WTC11 (cell line): ENCODE measurements around the gene COL9A2. TPM values are rescaled to one million over a fixed set of nuclear protein-coding genes. Genes with fewer than 3 reads are reported as not detected.

ENCODE experiments used
- ATAC-seq: fragments of 200-7000 bp; cut with Tn5 transposase; 2 replicates; pipeline ENCODE4 v1.10.0; 2021; ENCODE audit warnings: mild to moderate bottlenecking, moderate library complexity
- CTCF ChIA-PET: fragments of 300-600 bp; sonication (Branson Sonifier 250); formaldehyde crosslinking; loops from one replicate; lab custom pipeline; 2021; ENCODE audit warnings: antibody characterized with exemption; lab: Charles Lee
- POLR2A ChIA-PET: fragments of 350-600 bp; sonication (Branson Sonifier 250); formaldehyde crosslinking; loops from one replicate; lab custom pipeline; 2021; ENCODE audit warnings: antibody characterized with exemption; lab: Charles Lee
- DNase-seq: peaks from one replicate; pipeline ENCODE4 v3.0.0; 2021; ENCODE audit warnings: low spot score
- H3K27ac Mint-ChIP-seq: 2 replicates; pipeline ENCODE4 v1.8.0; 2021; ENCODE audit warnings: mixed read lengths
- H3K27me3 Mint-ChIP-seq: 2 replicates; pipeline ENCODE4 v1.8.0; 2021; ENCODE audit warnings: low read depth, mild to moderate bottlenecking, moderate library complexity, mixed read lengths
- H3K36me3 Mint-ChIP-seq: 2 replicates; pipeline ENCODE4 v1.8.0; 2021; ENCODE audit warnings: mixed read lengths
- H3K4me1 Mint-ChIP-seq: 2 replicates; pipeline ENCODE4 v1.8.0; 2022; ENCODE audit warnings: mixed read lengths
- H3K4me3 Mint-ChIP-seq: 2 replicates; pipeline ENCODE4 v1.8.0; 2021; ENCODE audit warnings: mild to moderate bottlenecking, moderate library complexity, mixed read lengths
- H3K9me3 Mint-ChIP-seq: 2 replicates; pipeline ENCODE4 v1.8.0; 2021; ENCODE audit warnings: mixed read lengths
- CBFB ChIP-seq: sonication (generic); formaldehyde crosslinking; IDR thresholded peaks from 2 replicates; pipeline ENCODE4 v1.8.1; 2022; ENCODE audit warnings: mild to moderate bottlenecking, low read depth, missing genetic modification reagents
- MYBL2 ChIP-seq: sonication (generic); formaldehyde crosslinking; IDR thresholded peaks from 2 replicates; pipeline ENCODE4 v1.8.1; 2023; ENCODE audit warnings: mild to moderate bottlenecking, moderate library complexity, missing genetic modification reagents
- SP1 ChIP-seq: sonication (generic); formaldehyde crosslinking; conservative IDR thresholded peaks from 2 replicates; pipeline ENCODE4 v1.8.1; 2022; ENCODE audit warnings: missing genetic modification reagents
- TP53 ChIP-seq: sonication (generic); formaldehyde crosslinking; IDR thresholded peaks from 2 replicates; pipeline ENCODE4 v1.8.1; 2023; ENCODE audit warnings: mild to moderate bottlenecking, missing genetic modification reagents
- ZNF121 ChIP-seq: sonication (generic); formaldehyde crosslinking; IDR thresholded peaks from 2 replicates; pipeline ENCODE4 v1.8.0; 2023; ENCODE audit warnings: missing genetic modification reagents
- ZNF138 ChIP-seq: sonication (generic); formaldehyde crosslinking; conservative IDR thresholded peaks from 2 replicates; pipeline ENCODE4 v1.8.1; 2022; ENCODE audit warnings: mild to moderate bottlenecking, moderate library complexity, missing genetic modification reagents
- total RNA-seq: library from RNA; stranded (reverse); gene quantifications from 3 replicates; pipeline ENCODE4 v1.2.3, GENCODE V29; 2021
- TF ChIP-seq, protein P1 (sequence below): sonication (generic); formaldehyde crosslinking; IDR thresholded peaks from 2 replicates; pipeline ENCODE4 v1.8.0; 2023; ENCODE audit warnings: missing genetic modification reagents, mild to moderate bottlenecking, borderline replicate concordance
- TF ChIP-seq, protein P2 (sequence below): sonication (generic); formaldehyde crosslinking; IDR thresholded peaks from 2 replicates; pipeline ENCODE4 v1.8.1; 2022; ENCODE audit warnings: missing genetic modification reagents, borderline replicate concordance
- TF ChIP-seq, protein P3 (sequence below): sonication (generic); formaldehyde crosslinking; IDR thresholded peaks from 2 replicates; pipeline ENCODE4 v1.8.0; 2022; ENCODE audit warnings: mild to moderate bottlenecking, missing genetic modification reagents
- TF ChIP-seq, protein P4 (sequence below): sonication (generic); formaldehyde crosslinking; IDR thresholded peaks from 2 replicates; pipeline ENCODE4 v1.8.0; 2022; ENCODE audit warnings: mild to moderate bottlenecking, missing genetic modification reagents
- TF ChIP-seq, protein P5 (sequence below): sonication (generic); formaldehyde crosslinking; conservative IDR thresholded peaks from 2 replicates; pipeline ENCODE4 v1.8.1; 2023; ENCODE audit warnings: mild to moderate bottlenecking, low read depth, missing genetic modification reagents, moderate library complexity
- TF ChIP-seq, protein P6 (sequence below): fragments of 200-600 bp; IDR thresholded peaks from 2 replicates; pipeline ENCODE4 v1.8.0; 2022; ENCODE audit warnings: antibody characterized with exemption
- TF ChIP-seq, protein P7 (sequence below): sonication (generic); formaldehyde crosslinking; IDR thresholded peaks from 2 replicates; pipeline ENCODE4 v1.8.1; 2023; ENCODE audit warnings: mild to moderate bottlenecking, missing genetic modification reagents
- TF ChIP-seq, protein P8 (sequence below): fragments of 250-450 bp; sonication (Bioruptor Pico); IDR thresholded peaks from 2 replicates; pipeline ENCODE4 v1.9.0; 2021; ENCODE audit warnings: mild to moderate bottlenecking
- TF ChIP-seq, protein P9 (sequence below): fragments of 250-450 bp; sonication (Bioruptor Pico); IDR thresholded peaks from 2 replicates; pipeline ENCODE4 v1.9.0; 2021; ENCODE audit warnings: mild to moderate bottlenecking

The COL9A2 gene
- total RNA-seq, 1 experiment from 2014 or later: 4.7 TPM

DNA sequence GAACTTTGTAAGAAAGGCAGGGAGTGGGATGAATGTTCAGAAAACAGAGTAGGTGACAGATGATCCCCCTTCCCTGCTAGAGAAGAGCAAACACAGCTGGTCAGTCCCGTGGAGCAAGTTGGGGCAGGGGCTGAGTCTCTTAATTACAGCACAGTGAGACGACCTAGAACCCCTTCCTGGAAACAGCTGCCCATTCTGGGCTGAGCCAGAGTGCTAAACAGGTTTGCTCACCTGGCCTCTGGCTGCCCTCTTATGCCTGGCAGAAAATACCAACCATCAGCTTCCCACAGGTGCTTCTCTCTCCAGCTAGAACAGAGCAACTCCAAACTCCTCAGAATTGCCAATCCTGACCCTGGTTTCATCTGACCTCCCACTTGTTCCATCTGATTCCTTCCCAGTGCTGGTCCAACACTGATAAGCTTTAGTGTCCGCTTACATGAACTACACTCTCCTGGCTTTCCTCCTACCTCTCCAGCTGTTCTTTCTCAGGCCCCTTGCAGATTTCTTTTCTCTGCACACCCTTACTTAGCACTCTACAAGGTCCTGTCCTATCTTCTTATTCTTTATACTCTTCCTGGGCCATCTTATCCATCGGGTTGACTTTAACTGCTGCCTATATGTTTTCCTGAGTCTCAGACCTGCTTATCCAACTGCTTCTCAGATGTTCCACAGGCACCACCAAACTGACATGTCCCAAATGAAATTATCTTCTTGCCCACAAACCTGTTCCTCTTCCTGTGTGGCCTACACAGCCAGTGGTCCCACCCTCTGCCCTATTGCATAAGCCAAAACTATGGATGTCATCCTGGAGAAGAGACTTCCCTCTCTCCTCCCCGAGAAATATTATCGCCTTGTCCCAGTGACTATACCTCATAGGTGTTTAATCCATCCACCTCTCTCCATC is 22.6 kb upstream of the COL9A2 start (continued):
- TF ChIP-seq, protein P1, sequence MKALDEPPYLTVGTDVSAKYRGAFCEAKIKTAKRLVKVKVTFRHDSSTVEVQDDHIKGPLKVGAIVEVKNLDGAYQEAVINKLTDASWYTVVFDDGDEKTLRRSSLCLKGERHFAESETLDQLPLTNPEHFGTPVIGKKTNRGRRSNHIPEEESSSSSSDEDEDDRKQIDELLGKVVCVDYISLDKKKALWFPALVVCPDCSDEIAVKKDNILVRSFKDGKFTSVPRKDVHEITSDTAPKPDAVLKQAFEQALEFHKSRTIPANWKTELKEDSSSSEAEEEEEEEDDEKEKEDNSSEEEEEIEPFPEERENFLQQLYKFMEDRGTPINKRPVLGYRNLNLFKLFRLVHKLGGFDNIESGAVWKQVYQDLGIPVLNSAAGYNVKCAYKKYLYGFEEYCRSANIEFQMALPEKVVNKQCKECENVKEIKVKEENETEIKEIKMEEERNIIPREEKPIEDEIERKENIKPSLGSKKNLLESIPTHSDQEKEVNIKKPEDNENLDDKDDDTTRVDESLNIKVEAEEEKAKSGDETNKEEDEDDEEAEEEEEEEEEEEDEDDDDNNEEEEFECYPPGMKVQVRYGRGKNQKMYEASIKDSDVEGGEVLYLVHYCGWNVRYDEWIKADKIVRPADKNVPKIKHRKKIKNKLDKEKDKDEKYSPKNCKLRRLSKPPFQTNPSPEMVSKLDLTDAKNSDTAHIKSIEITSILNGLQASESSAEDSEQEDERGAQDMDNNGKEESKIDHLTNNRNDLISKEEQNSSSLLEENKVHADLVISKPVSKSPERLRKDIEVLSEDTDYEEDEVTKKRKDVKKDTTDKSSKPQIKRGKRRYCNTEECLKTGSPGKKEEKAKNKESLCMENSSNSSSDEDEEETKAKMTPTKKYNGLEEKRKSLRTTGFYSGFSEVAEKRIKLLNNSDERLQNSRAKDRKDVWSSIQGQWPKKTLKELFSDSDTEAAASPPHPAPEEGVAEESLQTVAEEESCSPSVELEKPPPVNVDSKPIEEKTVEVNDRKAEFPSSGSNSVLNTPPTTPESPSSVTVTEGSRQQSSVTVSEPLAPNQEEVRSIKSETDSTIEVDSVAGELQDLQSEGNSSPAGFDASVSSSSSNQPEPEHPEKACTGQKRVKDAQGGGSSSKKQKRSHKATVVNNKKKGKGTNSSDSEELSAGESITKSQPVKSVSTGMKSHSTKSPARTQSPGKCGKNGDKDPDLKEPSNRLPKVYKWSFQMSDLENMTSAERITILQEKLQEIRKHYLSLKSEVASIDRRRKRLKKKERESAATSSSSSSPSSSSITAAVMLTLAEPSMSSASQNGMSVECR: no peak
- TF ChIP-seq, protein P2, sequence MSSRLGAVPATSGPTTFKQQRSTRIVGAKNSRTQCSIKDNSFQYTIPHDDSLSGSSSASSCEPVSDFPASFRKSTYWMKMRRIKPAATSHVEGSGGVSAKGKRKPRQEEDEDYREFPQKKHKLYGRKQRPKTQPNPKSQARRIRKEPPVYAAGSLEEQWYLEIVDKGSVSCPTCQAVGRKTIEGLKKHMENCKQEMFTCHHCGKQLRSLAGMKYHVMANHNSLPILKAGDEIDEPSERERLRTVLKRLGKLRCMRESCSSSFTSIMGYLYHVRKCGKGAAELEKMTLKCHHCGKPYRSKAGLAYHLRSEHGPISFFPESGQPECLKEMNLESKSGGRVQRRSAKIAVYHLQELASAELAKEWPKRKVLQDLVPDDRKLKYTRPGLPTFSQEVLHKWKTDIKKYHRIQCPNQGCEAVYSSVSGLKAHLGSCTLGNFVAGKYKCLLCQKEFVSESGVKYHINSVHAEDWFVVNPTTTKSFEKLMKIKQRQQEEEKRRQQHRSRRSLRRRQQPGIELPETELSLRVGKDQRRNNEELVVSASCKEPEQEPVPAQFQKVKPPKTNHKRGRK: no peak
- TF ChIP-seq, protein P3, sequence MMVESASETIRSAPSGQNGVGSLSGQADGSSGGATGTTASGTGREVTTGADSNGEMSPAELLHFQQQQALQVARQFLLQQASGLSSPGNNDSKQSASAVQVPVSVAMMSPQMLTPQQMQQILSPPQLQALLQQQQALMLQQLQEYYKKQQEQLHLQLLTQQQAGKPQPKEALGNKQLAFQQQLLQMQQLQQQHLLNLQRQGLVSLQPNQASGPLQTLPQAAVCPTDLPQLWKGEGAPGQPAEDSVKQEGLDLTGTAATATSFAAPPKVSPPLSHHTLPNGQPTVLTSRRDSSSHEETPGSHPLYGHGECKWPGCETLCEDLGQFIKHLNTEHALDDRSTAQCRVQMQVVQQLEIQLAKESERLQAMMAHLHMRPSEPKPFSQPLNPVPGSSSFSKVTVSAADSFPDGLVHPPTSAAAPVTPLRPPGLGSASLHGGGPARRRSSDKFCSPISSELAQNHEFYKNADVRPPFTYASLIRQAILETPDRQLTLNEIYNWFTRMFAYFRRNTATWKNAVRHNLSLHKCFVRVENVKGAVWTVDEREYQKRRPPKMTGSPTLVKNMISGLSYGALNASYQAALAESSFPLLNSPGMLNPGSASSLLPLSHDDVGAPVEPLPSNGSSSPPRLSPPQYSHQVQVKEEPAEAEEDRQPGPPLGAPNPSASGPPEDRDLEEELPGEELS (CRISPR knock-in tag): no peak
- TF ChIP-seq ZNF138 (CRISPR knock-in tag): no peak
- TF ChIP-seq, protein P4, sequence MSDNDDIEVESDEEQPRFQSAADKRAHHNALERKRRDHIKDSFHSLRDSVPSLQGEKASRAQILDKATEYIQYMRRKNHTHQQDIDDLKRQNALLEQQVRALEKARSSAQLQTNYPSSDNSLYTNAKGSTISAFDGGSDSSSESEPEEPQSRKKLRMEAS (CRISPR knock-in tag): no peak
- TF ChIP-seq, protein P5, sequence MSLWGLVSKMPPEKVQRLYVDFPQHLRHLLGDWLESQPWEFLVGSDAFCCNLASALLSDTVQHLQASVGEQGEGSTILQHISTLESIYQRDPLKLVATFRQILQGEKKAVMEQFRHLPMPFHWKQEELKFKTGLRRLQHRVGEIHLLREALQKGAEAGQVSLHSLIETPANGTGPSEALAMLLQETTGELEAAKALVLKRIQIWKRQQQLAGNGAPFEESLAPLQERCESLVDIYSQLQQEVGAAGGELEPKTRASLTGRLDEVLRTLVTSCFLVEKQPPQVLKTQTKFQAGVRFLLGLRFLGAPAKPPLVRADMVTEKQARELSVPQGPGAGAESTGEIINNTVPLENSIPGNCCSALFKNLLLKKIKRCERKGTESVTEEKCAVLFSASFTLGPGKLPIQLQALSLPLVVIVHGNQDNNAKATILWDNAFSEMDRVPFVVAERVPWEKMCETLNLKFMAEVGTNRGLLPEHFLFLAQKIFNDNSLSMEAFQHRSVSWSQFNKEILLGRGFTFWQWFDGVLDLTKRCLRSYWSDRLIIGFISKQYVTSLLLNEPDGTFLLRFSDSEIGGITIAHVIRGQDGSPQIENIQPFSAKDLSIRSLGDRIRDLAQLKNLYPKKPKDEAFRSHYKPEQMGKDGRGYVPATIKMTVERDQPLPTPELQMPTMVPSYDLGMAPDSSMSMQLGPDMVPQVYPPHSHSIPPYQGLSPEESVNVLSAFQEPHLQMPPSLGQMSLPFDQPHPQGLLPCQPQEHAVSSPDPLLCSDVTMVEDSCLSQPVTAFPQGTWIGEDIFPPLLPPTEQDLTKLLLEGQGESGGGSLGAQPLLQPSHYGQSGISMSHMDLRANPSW (CRISPR knock-in tag): no peak
- TF ChIP-seq, protein P6, sequence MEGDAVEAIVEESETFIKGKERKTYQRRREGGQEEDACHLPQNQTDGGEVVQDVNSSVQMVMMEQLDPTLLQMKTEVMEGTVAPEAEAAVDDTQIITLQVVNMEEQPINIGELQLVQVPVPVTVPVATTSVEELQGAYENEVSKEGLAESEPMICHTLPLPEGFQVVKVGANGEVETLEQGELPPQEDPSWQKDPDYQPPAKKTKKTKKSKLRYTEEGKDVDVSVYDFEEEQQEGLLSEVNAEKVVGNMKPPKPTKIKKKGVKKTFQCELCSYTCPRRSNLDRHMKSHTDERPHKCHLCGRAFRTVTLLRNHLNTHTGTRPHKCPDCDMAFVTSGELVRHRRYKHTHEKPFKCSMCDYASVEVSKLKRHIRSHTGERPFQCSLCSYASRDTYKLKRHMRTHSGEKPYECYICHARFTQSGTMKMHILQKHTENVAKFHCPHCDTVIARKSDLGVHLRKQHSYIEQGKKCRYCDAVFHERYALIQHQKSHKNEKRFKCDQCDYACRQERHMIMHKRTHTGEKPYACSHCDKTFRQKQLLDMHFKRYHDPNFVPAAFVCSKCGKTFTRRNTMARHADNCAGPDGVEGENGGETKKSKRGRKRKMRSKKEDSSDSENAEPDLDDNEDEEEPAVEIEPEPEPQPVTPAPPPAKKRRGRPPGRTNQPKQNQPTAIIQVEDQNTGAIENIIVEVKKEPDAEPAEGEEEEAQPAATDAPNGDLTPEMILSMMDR: no peak
- TF ChIP-seq CBFB: no peak
- TF ChIP-seq ZNF121 (CRISPR knock-in tag): no peak

DNA sequence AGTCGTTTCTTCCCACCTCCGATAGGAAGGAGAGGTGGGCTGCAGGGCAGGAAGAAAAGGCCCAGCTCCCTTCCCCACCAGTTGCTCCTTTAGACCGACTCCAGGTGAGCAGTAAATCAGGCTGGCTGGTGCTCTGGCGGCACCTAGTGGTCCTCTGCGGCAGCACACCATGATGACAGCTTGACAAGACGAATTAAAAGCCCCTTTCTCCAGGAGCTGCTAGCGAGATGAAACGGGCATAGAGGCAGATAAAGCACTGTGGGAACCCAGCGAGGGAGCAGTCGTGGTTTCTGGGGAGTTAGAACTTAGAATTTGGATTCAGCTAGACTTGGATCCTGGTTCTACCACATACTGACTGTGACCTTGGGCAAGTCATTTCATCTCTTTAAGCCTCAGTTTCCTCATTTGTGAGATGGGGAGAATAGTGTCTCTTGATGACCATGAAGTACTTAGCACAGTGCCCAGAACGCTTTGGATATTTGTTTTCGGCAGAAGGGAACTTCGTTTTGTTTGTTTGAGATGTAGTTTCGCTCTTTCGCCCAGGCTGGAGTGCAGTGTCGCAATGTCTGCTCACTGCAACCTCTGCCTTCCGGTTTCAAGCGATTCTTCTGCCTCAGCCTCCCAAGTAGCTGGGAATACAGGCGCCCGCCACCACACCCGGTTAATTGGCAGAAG is 21.8 kb upstream of the COL9A2 start:
- H3K27me3 Mint-ChIP-seq: peaks cover 37% of the 10 kb centered on the region
- TF ChIP-seq, protein P7, sequence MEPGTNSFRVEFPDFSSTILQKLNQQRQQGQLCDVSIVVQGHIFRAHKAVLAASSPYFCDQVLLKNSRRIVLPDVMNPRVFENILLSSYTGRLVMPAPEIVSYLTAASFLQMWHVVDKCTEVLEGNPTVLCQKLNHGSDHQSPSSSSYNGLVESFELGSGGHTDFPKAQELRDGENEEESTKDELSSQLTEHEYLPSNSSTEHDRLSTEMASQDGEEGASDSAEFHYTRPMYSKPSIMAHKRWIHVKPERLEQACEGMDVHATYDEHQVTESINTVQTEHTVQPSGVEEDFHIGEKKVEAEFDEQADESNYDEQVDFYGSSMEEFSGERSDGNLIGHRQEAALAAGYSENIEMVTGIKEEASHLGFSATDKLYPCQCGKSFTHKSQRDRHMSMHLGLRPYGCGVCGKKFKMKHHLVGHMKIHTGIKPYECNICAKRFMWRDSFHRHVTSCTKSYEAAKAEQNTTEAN (CRISPR knock-in tag): no peak
- TF ChIP-seq, protein P8, sequence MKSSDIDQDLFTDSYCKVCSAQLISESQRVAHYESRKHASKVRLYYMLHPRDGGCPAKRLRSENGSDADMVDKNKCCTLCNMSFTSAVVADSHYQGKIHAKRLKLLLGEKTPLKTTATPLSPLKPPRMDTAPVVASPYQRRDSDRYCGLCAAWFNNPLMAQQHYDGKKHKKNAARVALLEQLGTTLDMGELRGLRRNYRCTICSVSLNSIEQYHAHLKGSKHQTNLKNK (CRISPR knock-in tag): no peak
- TF ChIP-seq MYBL2 (CRISPR knock-in tag) (no peak), SP1 (CRISPR knock-in tag) (no peak), TP53 (no peak)
- TF ChIP-seq, protein P9, sequence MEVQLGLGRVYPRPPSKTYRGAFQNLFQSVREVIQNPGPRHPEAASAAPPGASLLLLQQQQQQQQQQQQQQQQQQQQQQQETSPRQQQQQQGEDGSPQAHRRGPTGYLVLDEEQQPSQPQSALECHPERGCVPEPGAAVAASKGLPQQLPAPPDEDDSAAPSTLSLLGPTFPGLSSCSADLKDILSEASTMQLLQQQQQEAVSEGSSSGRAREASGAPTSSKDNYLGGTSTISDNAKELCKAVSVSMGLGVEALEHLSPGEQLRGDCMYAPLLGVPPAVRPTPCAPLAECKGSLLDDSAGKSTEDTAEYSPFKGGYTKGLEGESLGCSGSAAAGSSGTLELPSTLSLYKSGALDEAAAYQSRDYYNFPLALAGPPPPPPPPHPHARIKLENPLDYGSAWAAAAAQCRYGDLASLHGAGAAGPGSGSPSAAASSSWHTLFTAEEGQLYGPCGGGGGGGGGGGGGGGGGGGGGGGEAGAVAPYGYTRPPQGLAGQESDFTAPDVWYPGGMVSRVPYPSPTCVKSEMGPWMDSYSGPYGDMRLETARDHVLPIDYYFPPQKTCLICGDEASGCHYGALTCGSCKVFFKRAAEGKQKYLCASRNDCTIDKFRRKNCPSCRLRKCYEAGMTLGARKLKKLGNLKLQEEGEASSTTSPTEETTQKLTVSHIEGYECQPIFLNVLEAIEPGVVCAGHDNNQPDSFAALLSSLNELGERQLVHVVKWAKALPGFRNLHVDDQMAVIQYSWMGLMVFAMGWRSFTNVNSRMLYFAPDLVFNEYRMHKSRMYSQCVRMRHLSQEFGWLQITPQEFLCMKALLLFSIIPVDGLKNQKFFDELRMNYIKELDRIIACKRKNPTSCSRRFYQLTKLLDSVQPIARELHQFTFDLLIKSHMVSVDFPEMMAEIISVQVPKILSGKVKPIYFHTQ: no peak

More for the DNA sequence above, 21.8 kb upstream of the COL9A2 start:
- ATAC-seq (peak; percentile 98), DNase-seq (peak; percentile 96)
- ChIA-PET POLR2A (interaction anchor here (0.7 kb wide), 1 partner anchor 185 kb away, joined by 3 read pairs; no protein-coding TSS in a partner anchor), CTCF (interaction anchor here (0.5 to 6.1 kb wide), 101 partner anchors 9 to 521 kb away, joined by 3 to 151 read pairs (median 5); partner anchors contain the start of genes CAP1, COL9A2, EXO5 and PPT1)
- Mint-ChIP-seq H3K9me3 (peaks cover 8% of the 10 kb centered on the region; the same call in 1 of the 2 replicates), H3K27ac (no peak overlapping the region), H3K4me1 (0 out of 2 replicates have a peak, but pooled peaks cover 3% of the 10 kb centered on the region), H3K36me3 (no peaks in the 10 kb centered on the region), H3K4me3 (no peak overlapping the region)
